K562 (cell line): Measurements from ENCODE around the gene NOTO. TPM values are rescaled to one million over a fixed set of nuclear protein-coding genes. Genes with fewer than 3 reads are reported as not detected.

Source experiments
- BDP1 ChIP-seq: IDR thresholded peaks from 3 replicates; pipeline ENCODE4 v1.6.1; 2011; ENCODE audit not compliant: insufficient read length, insufficient read depth
- DACH1 ChIP-seq: fragments of 450-650 bp; IDR thresholded peaks from 2 replicates; pipeline ENCODE4 v1.6.1; 2018; ENCODE audit not compliant: partially characterized antibody
- ELK3 ChIP-seq: fragments of 450-650 bp; formaldehyde crosslinking; IDR thresholded peaks from 2 replicates; pipeline ENCODE4 v1.4.0; 2020; ENCODE audit warnings: mild to moderate bottlenecking
- GABPB1 ChIP-seq: sonication (generic); formaldehyde crosslinking; IDR thresholded peaks from 2 replicates; pipeline ENCODE4 v1.8.0; 2022; ENCODE audit warnings: mild to moderate bottlenecking, missing genetic modification reagents
- GTF2A2 ChIP-seq: IDR thresholded peaks from 2 replicates; pipeline ENCODE4 v1.6.1; 2016; ENCODE audit warnings: mild to moderate bottlenecking, missing genetic modification characterization, missing compliant biosample characterization
- GTF2F1 ChIP-seq: IDR thresholded peaks from 2 replicates; pipeline ENCODE4 v1.6.1; 2011; ENCODE audit warnings: low read depth, low read length, improper control_type of control experiment
- ILK ChIP-seq: fragments of 450-650 bp; IDR thresholded peaks from 2 replicates; pipeline ENCODE4 v1.6.1; 2016; ENCODE audit warnings: missing genetic modification characterization, low read depth, mild to moderate bottlenecking, missing compliant biosample characterization, moderate library complexity, borderline replicate concordance
- KDM4B ChIP-seq, 2 experiments: fragments of 450-650 bp in 1 of 2; sonication (generic) in 1 of 2; IDR thresholded peaks; 2 replicates each; pipeline ENCODE4 v1.6.1; 2016 to 2017; ENCODE audit warnings: borderline replicate concordance in 2 of 2, antibody characterized with exemption in 1 of 2, low read depth in 1 of 2, mild to moderate bottlenecking in 1 of 2
- MLLT1 ChIP-seq, 2 experiments: fragments of 450-650 bp; IDR thresholded peaks; 2 replicates each; pipeline ENCODE4 v1.6.1; 2016
- NKRF ChIP-seq: fragments of 450-650 bp; IDR thresholded peaks from 2 replicates; pipeline ENCODE4 v1.6.1; 2016; ENCODE audit warnings: borderline replicate concordance
- PURB ChIP-seq: sonication (generic); formaldehyde crosslinking; IDR thresholded peaks from 2 replicates; pipeline ENCODE4 v1.9.0; 2021; ENCODE audit warnings: low read depth, mild to moderate bottlenecking, missing genetic modification reagents
- RB1 ChIP-seq: fragments of 450-650 bp; IDR thresholded peaks from 2 replicates; pipeline ENCODE4 v1.6.1; 2017; ENCODE audit warnings: low read depth, mild to moderate bottlenecking
- SLC30A9 ChIP-seq: fragments of 250-450 bp; sonication (Bioruptor Pico); IDR thresholded peaks from 2 replicates; pipeline ENCODE4 v1.8.0; 2022; ENCODE audit warnings: mild to moderate bottlenecking, moderate library complexity
- SMAD1 ChIP-seq: fragments of 150-350 bp; IDR thresholded peaks from 2 replicates; pipeline ENCODE4 v1.6.1; 2014; ENCODE audit warnings: low read length, low read depth; ENCODE audit not compliant: partially characterized antibody
- SRSF7 ChIP-seq: fragments of 200-400 bp; formaldehyde crosslinking; optimal IDR thresholded peaks from 2 replicates; pipeline ENCODE3; 2017; ENCODE audit warnings: mild to moderate bottlenecking, low read depth, low read length
- ZBTB34 ChIP-seq: fragments of 250-450 bp; sonication (Bioruptor Pico); IDR thresholded peaks from 2 replicates; pipeline ENCODE4 v1.8.0; 2021; ENCODE audit warnings: mild to moderate bottlenecking, moderate library complexity
- ZC3H4 ChIP-seq: sonication (generic); formaldehyde crosslinking; IDR thresholded peaks from 2 replicates; pipeline ENCODE4 v1.9.0; 2021; ENCODE audit warnings: missing genetic modification reagents, borderline replicate concordance
- ZNF124 ChIP-seq: sonication (generic); formaldehyde crosslinking; IDR thresholded peaks from 2 replicates; pipeline ENCODE4 v1.8.1; 2022; ENCODE audit warnings: missing genetic modification reagents
- ZNF408 ChIP-seq: fragments of 250-450 bp; sonication (Bioruptor Pico); IDR thresholded peaks from 2 replicates; pipeline ENCODE4 v1.4.0; 2020; ENCODE audit warnings: low read depth, mild to moderate bottlenecking, moderate library complexity
- ZNF584 ChIP-seq: fragments of 200-800 bp; sonication (Bioruptor generic); IDR thresholded peaks from 2 replicates; pipeline ENCODE4 v1.6.1; 2016; ENCODE audit warnings: low read depth, mild to moderate bottlenecking, missing genetic modification characterization, missing compliant biosample characterization
- ZNF586 ChIP-seq: fragments of 450-650 bp; formaldehyde crosslinking; conservative IDR thresholded peaks from 2 replicates; pipeline ENCODE4 v1.4.0; 2020; ENCODE audit warnings: mild to moderate bottlenecking, moderate library complexity
- ZNF695 ChIP-seq: fragments of 450-650 bp; formaldehyde crosslinking; IDR thresholded peaks from 2 replicates; pipeline ENCODE4 v1.4.0; 2020; ENCODE audit warnings: mild to moderate bottlenecking, moderate library complexity
- ZNF696 ChIP-seq: fragments of 250-450 bp; sonication (Bioruptor Pico); conservative IDR thresholded peaks from 2 replicates; pipeline ENCODE4 v1.4.0; 2020; ENCODE audit warnings: mild to moderate bottlenecking, moderate library complexity
- polyA plus RNA-seq, 8 experiments: library from polyadenylated mRNA; depleted of rRNA in 4 of 8; stranded (reverse) in 5 of 8; unstranded in 3 of 8; fragments of >200 nt; fragmentation: Nextera tagmentation in 2 of 8; fragmentation: Illumina TruSeq in 1 of 8; extraction: Ambion mirVana in 2 of 8; extraction: Trizol in 1 of 8; gene quantifications; 2 replicates each; pipeline versions ENCODE4 v1.2.1 to v1.2.3, GENCODE V29; 2011 to 2014; ENCODE audit warnings: inconsistent platforms in 1 of 8, missing spikeins in 1 of 8
- total RNA-seq, 7 experiments: library from RNA; depleted of rRNA in 6 of 7; stranded (reverse); fragments of >200 nt in 6 of 7; fragmentation: Illumina TruSeq in 2 of 7; extraction: Trizol in 2 of 7; gene quantifications; 2 replicates each; pipeline versions ENCODE4 v1.2.1 to v1.2.3, GENCODE V29; 2011 to 2021; ENCODE audit warnings: low replicate concordance in 1 of 7

The NOTO gene
- total and polyA plus RNA-seq, 9 of the 15 experiments (the other 6 are each of a cell fraction or from before 2014, with no cell fraction given): not detected

- TF ChIP-seq SMAD1 (peak; percentile 67), ILK (no peak), ZNF586 (CRISPR knock-in tag) (no peak), ZNF124 (CRISPR knock-in tag) (no peak), ELK3 (CRISPR knock-in tag) (no peak), GTF2A2 (peak; percentile 85), ZBTB34 (CRISPR knock-in tag) (no peak), BDP1 (no peak), GABPB1 (peak; percentile 96), ZNF695 (CRISPR knock-in tag) (no peak), SRSF7 (no peak), NKRF (no peak), DACH1 (no peak), ZNF696 (CRISPR knock-in tag) (no peak), MLLT1 (IDR thresholded peaks at IDR 0.05) (no peak), ZC3H4 (no peak), KDM4B (IDR thresholded peaks at IDR 0.05; ENCODE audit: borderline replicate concordance in 2 of 2, low read depth in 1 of 2) (peak in 1 of 2 experiments; percentile 79; a peak in 2 of 4 replicates), GTF2F1 (no peak), RB1 (peak; percentile 71; the same call in 1 of the 2 replicates), PURB (CRISPR knock-in tag) (no peak), SLC30A9 (CRISPR knock-in tag) (no peak), ZNF584 (CRISPR knock-in tag) (no peak), ZNF408 (no peak)
Observed at GRCh38 chr2:73233932-73234832, 31.8 kb downstream of the NOTO start, which contains the start of gene CCT7 (continued).
